GM21619 (cell line): ENCODE measurements around the gene KRTAP5-7.
"Not testable (repeated sequence)": the region's sequence is repeated elsewhere in the genome, so short reads cannot be mapped to it uniquely, and the experiment has no call there.

Source experiments
- ATAC-seq: cut with Tn5 transposase; IDR thresholded peaks from one replicate; pipeline ENCODE4 v1.9.1; 2021; ENCODE audit not compliant: unreplicated experiment

Gene KRTAP5-7

DNA sequence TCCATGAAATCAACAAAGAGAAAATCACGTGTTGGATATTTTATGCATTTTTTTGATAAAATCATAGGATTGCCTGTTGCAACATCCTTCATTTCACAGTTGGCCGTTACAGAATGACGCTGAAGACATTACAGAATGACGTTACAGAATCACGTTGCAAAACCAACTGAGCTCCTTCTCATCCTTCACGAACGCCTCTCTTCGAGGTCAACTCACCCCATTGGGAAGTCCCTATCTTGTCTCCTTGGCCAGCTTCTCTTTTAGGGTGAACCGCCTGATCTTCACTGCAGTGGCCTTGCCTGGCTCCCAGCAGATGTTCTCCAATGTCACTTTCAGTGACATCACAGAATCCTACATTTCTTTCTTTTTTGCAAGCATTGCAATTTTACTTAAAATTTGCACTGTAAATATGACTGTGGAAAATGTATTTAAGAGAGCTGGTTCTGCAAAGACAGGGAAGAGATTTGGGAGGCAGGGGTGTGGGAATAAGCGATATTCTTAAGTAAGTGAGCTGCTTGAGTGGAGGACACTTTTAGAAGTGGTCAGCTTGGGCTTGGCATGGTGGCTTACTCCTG is 5.1 kb downstream of the KRTAP5-7 start:
- no peak for ATAC-seq

DNA sequence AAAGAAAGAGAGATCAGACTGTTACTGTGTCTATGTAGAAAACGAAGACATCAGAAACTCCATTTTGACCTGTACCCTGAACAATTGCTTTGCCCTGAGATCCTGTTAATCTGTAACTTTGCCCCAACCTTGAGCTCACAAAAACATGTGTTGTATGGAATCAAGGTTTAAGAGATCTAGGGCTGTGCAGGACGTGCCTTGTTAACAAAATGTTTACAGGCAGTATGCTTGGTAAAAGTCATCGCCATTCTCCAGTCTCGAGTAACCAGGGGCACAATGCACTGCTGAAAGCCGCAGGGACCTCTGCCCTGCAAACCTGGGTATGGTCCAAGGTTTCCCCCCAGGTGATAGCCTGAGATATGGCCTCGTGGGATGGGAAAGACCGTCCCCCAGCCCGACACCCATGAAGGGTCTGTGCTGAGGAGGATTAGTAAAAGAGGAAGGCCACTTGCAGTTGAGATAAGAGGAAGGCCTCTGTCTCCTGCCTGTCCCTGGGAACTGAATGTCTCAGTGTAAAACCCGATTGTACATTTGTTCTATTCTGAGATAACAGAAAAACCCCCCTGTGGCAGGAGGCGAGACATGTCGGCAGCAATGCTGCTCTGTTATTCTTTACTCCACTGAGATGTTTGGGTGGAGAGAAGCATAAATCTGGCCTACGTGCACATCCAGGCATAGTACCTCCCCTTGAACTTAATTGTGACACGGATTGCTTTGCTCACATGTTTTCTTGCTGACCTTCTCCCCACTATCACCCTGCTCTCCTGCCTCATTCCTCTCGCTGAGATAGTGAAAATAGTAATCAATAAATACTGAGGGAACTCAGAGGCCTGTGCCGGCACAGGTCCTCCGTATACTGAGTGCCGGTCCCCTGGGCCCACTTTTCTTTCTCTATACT is 7.9 kb downstream of the KRTAP5-7 start:
- ATAC-seq: not testable (repeated sequence)

DNA sequence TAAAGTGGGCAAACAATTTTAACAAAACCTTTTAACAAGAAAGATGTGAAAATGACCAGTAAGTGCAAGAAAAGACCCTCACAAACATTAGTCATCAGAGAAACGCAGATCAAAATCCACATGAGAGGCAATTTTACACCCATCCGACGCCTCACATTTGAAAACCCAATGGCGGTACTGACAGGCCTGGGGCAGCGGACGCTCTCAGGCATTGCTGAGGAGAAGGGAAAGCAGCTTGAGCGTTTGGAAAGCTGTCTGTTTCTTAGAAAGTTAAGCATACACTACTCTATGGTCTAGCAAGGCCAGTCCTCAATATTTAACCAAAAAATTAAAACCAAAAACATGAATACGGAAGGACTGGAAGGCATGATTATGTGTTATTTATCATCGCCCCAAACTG is 8.8 kb downstream of the KRTAP5-7 start:
- ATAC-seq: no peak

DNA sequence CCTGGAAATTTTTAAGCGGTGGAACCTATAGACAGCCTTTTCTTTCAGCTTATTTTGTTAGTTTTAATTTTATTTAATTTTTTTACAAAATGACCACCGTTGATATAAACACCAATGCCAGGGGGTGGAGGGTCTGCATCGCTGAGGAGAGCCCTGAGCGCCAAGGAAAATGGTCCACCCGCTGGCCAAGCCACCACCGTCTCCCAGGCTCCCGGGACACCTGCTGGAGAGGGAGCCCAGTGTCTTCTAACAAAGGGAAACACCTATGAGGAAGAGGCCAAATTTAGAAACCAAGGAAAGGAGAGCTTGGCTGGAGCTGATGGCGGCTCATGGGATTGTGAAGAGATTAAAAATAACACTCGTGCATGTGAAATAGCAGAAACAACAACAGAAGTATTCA is 10.5 kb downstream of the KRTAP5-7 start:
- no peak for ATAC-seq

DNA sequence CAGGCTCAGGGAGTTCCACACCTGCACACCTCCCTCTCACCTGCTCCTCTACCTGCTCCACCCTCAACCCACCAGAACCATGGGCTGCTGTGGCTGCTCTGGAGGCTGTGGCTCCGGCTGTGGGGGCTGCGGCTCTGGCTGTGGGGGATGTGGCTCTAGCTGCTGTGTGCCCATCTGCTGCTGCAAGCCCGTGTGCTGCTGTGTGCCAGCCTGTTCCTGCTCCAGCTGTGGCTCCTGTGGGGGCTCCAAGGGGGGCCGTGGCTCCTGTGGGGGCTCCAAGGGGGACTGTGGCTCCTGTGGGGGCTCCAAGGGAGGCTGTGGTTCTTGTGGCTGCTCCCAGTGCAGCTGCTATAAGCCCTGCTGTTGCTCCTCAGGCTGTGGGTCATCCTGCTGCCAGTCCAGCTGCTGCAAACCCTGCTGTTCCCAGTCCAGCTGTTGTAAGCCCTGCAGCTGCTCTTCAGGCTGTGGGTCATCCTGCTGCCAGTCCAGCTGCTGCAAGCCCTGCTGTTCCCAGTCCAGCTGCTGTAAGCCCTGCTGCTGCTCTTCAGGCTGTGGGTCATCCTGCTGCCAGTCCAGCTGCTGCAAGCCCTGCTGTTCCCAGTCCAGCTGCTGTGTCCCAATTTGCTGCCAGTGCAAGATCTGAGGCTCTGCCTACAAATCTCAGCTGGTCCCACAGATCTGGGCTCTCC is 11.1 kb downstream of the KRTAP5-7 start, which contains the start of gene KRTAP5-8:
KRTAP5-8 (plus strand) TSS at position 49 of the 689 bp plus-strand sequence; CDS start at position 80, 31 bp downstream.
- ATAC-seq: not testable (repeated sequence)

DNA sequence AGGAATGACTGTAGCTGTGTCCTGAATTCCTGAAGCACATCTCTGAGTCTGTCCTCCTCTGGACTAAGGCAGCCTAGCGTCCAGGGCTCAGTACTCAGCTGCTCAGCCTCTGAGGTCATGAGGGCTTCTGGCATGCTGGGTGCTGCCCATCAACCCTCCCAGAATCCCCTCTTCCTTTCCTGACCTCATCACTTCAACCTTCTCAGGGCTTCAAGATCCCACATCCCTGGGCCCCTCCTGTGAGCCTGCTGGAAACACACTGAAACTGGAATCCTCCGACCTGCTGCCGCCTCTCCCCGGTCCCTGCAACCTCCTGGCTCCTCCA is 11.6 kb downstream of the KRTAP5-7 start:
- no peak for ATAC-seq

DNA sequence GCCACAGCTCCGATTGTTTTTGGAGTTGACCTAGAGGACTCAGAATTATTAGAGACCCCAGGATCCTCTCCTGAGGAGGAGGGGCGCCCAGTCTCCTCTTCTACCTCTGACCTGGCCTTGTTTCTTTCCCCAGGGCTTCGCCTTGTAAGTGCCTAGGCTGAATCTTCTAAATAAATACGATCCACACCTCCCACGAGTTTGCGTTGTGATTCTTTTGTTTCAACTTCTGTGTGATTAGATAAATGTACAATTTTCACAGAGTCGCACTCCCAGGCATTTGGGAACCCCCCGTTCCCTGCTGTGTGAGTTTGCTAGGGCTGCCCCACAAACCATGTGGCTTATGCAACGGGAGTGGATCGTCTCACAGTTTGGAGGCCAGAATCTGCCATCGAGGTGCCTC is 11.9 kb downstream of the KRTAP5-7 start:
- ATAC-seq: no peak

DNA sequence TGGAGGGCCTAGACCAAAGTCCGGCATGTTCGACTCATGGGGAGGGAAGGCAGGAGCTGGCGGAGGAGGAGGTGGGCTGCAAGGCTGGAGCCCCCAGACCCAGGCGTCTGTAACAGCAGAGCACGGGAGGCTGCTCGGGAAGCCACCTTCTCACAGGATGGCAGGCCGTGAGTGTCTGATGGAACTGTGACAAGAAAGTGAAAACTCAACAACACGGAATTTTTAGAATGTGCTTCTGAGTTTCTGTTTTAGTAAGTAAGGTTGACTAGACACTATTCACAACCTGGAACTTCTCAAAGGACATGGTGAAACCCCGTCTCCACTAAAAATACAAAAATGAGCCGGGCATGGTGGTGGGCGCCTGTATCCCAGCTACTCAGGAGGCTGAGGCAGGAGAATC is 12.9 kb downstream of the KRTAP5-7 start:
- not testable (repeated sequence) for ATAC-seq

DNA sequence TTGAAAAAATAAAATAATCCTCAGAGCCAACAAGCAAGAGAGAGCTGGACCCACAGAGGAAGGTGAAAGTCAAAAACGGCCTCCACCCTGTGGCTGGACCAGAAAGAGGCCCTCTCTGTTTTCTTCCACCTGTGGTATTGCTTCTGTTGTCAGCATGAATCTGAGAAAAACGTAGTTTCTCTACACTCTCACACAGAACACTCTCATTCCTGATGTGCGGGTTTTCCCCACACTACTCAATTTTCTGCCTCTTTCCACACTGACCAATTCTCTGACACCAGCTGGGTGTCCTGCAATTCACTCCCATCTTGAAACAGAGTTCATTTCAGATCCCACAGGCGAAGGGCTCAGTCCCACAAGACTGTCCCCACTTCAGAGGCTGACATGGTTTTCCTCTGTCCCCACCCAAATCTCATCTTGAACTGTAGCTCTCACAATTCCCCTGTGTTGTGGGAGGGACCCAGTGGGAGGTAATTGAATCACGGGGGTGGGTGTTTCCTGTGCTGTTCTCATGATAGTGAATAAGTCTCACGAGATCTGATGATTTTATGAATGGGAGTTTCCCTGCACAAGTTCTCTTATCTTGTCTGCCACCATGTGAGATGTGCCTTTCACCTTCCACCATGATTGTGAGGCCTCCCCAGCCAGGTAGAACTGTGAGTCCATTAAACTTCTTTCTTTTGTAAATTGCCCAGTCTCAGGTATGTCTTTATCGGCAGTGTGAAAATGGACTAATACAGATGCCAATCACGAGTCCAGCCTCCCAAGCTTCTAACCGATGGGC is 13.6 kb downstream of the KRTAP5-7 start:
- not testable (repeated sequence) for ATAC-seq

DNA sequence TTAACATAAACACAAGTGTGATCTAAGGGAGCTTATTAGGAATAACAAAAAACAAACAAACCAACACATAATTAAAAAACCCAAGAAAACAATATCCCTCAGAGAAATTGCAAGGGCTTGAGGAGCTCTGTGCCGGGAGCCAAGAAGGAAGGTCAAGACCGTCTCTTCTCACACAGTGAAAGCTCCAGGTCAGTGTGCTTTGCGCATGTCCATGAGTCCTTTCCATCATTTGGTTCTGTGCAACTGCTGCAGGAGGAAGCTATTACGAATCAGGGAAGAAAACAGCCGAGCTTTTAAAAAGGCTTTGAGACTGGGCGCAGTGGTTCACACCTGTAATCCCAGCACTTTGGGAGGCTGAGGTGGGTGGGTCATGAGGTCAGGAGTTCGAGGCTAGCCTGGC is 15.3 kb downstream of the KRTAP5-7 start:
- ATAC-seq: no peak

DNA sequence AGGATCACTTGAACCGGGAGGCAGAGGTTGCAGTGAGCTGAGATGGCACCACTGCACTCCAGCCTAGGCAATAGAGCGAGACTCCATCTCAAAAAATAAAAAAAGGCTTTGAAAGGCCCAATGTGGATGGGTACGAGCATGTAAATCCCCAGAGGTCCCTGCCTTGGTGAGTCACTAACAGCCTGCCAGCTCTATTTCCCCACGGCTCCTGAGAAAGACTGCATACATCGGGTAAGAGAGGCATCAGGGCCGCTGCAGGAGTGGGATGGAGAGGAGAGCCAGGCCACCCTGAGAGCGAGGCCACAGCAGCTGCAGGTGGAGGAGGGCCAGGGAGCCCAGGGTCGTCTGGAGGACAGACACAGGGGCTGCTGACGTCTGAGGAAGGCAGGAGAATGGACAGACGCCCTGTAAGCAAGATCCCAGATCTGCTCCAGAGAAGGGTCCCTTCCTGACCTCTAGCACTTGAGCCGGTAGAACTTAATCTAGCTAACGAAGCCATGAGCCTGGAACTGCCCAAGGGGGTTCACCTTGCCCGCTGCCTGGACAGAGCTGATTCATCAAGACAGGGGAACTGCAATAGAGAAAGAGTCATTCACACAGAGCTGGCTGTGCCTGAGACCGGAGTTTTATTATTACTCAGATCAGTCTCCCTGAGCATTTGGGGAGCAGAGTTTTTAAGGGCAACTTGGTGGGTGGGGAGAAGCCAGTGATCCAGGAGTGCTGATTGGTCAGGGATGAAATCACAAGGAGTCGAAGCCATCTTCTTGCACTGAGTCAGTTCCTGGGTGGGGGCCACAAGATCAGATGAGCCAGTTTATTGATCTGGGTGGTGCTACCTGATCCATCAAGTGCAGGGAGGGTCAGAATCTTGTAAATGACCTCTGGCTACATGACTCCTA is 16.1 kb downstream of the KRTAP5-7 start:
- ATAC-seq: no peak

DNA sequence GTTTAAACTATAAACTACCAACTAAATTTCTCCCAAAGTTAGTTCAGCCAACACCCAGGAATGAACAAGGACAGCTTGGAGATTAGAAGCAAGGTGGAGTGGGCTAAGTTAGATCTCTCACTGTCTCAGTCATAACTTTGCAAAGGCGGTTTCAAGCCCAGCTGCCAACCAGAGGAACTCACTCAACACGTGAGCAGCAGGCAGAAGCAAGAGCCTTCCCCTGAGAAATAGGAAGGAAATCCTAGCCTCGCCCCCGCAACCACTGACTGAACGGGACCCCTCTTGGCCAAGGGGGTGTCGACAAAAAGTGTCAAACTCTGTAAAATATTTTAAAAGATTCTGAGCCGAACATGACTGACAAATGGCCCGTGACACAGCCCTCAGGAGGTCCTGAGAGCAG is 16.8 kb downstream of the KRTAP5-7 start:
- ATAC-seq: no peak

DNA sequence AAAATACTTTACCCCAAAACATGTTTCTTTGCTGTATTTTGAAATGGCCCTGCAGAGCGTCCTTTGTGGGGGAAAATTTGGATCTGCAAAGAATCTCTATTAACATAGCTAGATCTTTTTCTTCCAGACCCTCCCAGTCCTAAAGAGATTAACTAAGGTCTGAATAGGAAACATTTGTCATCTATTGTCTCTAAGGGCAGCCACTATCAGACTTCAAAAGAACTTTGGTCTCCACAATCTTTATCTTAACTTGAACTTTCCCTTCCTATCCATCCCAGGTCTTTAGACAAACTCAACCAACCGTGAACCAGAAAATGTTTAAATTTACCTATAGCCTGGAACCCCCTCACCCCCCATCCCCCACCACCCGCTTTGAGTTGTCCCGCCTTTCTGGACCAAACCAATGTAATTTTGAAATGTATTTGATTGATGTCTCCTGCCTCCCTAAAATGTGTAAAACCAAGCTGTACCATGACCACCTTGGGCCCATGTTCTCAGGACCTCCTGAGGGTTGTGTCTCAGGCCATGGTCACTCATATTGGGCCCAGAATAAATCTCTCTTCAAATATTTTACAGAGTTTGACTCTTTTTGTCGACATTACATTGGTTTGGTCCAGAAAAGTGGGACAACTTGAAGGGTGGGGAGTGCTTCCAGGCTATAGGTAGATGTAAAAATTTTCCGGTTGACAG is 17.6 kb downstream of the KRTAP5-7 start:
- ATAC-seq: no peak

DNA sequence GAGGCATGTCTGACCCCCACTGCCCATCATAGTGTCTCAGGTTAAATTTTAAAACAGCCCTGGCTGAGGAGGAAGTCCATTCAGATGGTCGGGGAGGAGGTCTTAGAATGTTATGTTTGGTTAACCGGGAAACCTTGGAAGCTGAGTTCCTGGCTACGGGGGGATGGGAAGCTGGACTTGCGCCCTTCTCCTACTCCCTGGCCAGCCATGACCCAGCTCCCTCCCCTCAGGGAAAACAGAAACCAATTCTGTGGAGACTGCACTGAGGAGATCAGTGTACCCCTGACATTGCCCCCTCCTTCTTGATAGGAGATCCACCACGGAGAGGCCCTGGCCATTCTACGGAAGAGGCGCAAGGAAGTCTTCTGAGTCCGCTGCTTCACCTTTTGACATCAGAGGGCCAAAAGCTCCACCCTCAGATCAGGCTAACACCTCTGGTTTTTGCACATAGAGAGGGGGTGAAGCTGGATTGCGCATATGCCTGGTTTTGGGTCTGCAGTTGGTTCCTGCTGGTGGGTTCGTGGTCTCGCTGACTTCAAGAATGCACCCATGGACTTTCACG is 18.4 kb downstream of the KRTAP5-7 start:
- ATAC-seq: no peak

DNA sequence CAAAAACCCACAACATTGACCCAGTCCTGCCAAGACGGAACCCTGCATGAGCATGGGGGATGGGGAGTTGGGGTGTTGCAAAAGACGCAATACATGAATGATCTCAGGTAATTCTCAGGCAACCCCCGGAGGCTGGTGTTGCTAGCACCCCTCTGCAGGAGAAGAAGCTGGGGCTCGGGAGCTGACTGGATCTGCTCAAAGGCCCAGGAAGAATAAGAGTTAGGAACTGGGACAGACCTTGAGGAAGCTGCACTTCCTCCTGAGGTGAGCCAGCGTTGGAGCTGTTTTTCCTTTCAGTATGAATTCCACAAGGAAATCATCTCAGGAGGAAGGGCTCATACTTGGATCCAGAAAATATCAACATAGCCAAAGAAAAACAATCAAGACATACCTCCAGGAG is 21.1 kb downstream of the KRTAP5-7 start, which contains the start of gene KRTAP5-9:
KRTAP5-9 (plus strand) TSS at position 301 of the 400 bp plus-strand sequence. CDS start 238 bp downstream, outside the sequence.
- ATAC-seq: no peak

DNA sequence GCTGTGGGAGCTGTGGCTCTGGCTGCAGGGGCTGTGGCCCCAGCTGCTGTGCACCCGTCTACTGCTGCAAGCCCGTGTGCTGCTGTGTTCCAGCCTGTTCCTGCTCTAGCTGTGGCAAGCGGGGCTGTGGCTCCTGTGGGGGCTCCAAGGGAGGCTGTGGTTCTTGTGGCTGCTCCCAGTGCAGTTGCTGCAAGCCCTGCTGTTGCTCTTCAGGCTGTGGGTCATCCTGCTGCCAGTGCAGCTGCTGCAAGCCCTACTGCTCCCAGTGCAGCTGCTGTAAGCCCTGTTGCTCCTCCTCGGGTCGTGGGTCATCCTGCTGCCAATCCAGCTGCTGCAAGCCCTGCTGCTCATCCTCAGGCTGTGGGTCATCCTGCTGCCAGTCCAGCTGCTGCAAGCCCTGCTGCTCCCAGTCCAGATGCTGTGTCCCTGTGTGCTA is 21.7 kb downstream of the KRTAP5-7 start:
- ATAC-seq: no peak

DNA sequence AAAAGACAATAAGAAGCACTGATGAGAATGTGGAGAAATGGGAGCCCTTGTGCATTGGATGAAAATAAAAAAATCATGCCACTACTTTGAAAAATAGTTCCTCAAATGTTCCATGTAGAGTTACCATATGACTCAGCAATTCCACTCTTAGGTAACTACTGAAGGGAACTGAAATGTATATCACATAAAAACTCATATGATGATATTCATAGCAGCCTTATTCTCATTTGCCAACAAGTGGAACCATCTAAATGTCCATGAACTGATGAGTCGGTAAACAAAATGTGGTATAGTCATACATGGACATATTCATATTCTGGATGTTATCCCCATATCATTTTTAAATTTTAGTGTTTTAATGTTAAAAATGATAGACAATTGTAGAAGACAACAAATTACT is 24.6 kb downstream of the KRTAP5-7 start:
- no peak for ATAC-seq

DNA sequence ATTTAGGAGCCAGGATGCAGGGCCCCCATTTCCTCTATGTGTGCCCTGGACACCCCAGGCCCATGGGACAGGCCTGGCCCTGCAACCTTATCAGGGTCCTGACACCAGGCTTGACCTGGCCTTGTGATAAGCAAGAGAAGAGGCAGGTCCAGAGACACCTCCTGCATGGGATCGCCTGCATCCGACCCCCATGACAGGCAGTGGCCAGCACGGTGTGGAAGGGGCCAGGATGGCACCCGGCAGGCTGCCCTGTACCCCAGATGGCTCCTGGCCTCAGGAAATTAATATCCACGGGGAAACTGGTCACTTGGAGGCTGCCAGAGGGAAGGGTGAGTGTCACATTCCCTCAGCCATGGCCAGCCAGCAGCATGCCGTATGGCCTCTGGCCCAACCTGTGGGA is 27.9 kb downstream of the KRTAP5-7 start:
- no peak for ATAC-seq

DNA sequence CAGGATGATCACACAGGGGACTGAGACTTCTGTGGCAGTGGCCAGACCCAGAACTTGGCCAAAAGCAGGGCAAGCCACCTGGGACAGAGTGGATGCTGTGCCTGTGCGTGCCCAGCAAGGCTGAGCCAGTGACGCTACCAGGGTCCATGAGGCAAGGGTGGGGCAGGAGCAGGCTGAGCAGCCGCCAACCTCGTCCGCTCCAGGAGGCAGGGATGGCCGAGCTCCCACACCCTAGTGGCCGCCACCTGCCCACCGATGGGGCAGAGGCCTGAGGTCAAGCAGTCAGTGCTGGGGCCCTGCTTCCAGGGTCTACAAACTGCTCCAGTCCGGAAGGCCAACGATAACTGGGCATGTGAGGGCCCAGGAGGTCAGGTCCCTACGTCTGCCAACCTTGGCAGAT is 28.4 kb downstream of the KRTAP5-7 start:
- ATAC-seq: no peak
